Measurements from ENCODE around the gene NEURL1B.

DNA sequence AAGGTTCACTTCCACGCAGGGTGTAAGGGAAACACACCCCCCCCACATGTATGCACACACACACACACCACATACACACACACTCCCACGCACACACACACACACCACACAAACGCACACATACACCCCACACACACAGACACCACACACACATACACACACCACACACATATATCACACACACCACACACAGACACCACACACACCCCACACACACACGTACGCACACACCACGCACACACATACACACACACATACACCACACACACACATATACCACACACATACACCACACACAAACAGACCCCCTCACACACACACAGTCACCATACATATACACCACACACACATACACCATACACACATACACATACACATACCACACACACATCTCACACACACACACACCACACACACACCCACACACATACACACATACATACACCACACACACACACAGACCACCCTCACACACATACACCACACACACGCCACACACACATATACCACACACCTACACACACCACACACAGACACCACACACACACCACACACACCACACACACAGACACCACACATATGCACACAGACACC, 44.3 kb upstream of the NEURL1B start:
- TF ChIP-seq EZH2phosphoT487 (IDR thresholded peaks at IDR 0.05; ENCODE audit: borderline replicate concordance) (no peak), CTCF (conservative IDR thresholded peaks at IDR 0.05; ENCODE audit: low read length) (no peak)

Measured in Loucy (cell line).